Measurements from ENCODE around the gene MAN1A1.

Gene MAN1A1

DNA sequence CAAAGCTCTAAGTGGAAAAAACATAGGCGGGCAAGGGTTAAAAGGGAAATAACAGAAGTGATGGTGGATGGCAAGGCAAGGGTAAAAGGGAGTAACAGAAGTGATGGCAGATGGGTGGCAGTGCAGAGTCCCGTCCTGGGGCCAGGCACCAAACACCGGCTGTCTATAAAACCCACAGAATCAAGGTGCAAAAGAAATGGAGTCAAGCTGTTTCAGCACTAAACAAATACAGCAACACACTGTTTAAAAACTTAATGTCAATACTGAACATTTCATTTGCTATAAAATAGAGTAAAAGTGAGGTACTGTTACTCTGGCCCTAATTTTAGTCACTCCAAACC is 87.6 kb downstream of the MAN1A1 start:
- Histone ChIP-seq H3K4me1 (ENCODE audit: control insufficient read depth in 1 of 2, insufficient read depth in 2 of 2, low read length in 2 of 2) (no peaks in the 10 kb centered on the region), H3K9me3 (ENCODE audit: control insufficient read depth in 1 of 2, low read length in 2 of 2) (peaks cover 0 to 2% of the 10 kb centered on the region in 2 donors), H3K36me3 (ENCODE audit: control insufficient read depth in 1 of 2, insufficient read depth in 2 of 2, low read length in 2 of 2) (no peaks in the 10 kb centered on the region), H3K27ac (ENCODE audit: low read length) (no peak overlapping the region), H3K27me3 (ENCODE audit: low read depth, low read length) (no peaks in the 10 kb centered on the region), H3K4me3 (ENCODE audit: low read depth in 1 of 2, low read length in 2 of 2) (no peak overlapping the region)

DNA sequence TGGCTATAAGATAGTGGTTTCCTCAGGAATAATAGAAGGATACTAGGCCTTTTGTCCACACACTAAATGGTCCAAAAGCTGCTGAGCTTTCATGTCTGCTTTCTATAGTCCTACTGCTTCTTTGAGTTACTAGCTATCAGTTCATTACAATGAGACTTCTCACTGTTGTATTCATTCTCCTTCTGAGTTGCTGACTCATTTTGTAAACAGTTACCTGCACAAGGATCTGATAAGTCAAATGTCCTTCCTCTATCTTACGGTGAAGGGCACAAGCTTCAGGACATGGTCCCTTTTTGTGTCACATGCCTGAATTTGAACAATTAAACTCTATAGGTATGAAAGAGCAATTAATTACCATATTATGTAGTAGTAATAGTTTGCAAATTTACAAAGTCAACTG is 90.5 kb downstream of the MAN1A1 start:
- H3K27ac ChIP-seq (ENCODE audit: low read length), result no peak overlapping the region
- no peaks in the 10 kb centered on the region for H3K27me3 ChIP-seq (ENCODE audit: low read depth, low read length)

DNA sequence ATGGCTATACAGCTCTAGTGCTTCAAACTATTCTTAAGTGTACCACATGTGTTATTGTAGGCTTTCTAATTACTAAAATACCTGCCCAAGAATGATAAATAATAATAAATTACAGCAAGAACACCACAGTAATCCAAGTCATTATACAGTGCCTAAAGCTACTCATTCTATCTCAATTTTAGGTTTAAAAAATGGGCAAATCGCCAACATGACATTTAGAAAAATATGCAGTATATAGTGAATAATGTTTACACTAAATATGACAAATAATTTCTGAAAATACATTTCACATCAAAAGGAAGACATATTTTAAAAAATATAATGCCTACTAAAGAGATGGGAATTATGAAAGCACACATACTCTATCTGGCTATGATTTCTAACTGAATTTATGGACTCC is 91.8 kb downstream of the MAN1A1 start:
- peaks cover 0 to 2% of the 10 kb centered on the region in 2 donors for H3K9me3 ChIP-seq (ENCODE audit: control insufficient read depth in 1 of 2, low read length in 2 of 2)
- no peaks in the 10 kb centered on the region for H3K36me3 ChIP-seq (ENCODE audit: control insufficient read depth in 1 of 2, insufficient read depth in 2 of 2, low read length in 2 of 2)
- no peaks in the 10 kb centered on the region for H3K27me3 ChIP-seq (ENCODE audit: low read depth, low read length)
- no peak overlapping the region for H3K4me3 ChIP-seq (ENCODE audit: low read depth in 1 of 2, low read length in 2 of 2)
- H3K4me1 ChIP-seq (ENCODE audit: control insufficient read depth in 1 of 2, insufficient read depth in 2 of 2, low read length in 2 of 2), result no peaks in the 10 kb centered on the region
- no peak overlapping the region for H3K27ac ChIP-seq (ENCODE audit: low read length)

More for the DNA sequence above, 90.5 kb downstream of the MAN1A1 start:
- H3K9me3 ChIP-seq (ENCODE audit: control insufficient read depth in 1 of 2, low read length in 2 of 2), result peaks cover 0 to 2% of the 10 kb centered on the region in 2 donors
- H3K4me1 ChIP-seq (ENCODE audit: control insufficient read depth in 1 of 2, insufficient read depth in 2 of 2, low read length in 2 of 2), result no peaks in the 10 kb centered on the region
- no peak overlapping the region for H3K4me3 ChIP-seq (ENCODE audit: low read depth in 1 of 2, low read length in 2 of 2)
- no peaks in the 10 kb centered on the region for H3K36me3 ChIP-seq (ENCODE audit: control insufficient read depth in 1 of 2, insufficient read depth in 2 of 2, low read length in 2 of 2)

DNA sequence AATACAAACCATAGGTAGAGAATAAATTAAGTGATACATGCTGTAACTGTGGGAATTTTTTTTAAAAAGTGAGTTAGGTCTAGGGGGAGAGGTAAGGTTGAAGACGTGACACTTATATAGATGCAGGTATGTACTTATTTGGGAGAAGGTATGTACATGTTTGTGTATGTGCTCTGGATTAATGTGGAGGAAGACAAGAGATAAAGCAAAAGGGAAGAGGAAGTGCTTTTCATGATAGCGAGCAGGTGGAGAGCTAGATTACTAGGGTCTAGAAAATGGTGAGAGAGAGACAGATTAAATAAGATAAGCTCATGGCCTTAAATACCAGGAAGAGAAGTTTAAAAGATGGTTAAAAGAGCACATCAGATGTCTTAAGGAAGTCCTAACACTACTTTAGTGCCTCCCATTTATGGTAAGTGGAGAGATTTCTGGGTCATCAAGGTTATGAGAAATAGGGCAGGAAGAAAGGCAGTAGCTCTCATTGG is 92.5 kb downstream of the MAN1A1 start:
- Histone ChIP-seq H3K27me3 (ENCODE audit: low read depth, low read length) (no peaks in the 10 kb centered on the region), H3K27ac (ENCODE audit: low read length) (no peak overlapping the region), H3K9me3 (ENCODE audit: control insufficient read depth in 1 of 2, low read length in 2 of 2) (no peaks in the 10 kb centered on the region), H3K36me3 (ENCODE audit: control insufficient read depth in 1 of 2, insufficient read depth in 2 of 2, low read length in 2 of 2) (no peaks in the 10 kb centered on the region), H3K4me3 (ENCODE audit: low read depth in 1 of 2, low read length in 2 of 2) (no peak overlapping the region), H3K4me1 (ENCODE audit: control insufficient read depth in 1 of 2, insufficient read depth in 2 of 2, low read length in 2 of 2) (no peaks in the 10 kb centered on the region)

DNA sequence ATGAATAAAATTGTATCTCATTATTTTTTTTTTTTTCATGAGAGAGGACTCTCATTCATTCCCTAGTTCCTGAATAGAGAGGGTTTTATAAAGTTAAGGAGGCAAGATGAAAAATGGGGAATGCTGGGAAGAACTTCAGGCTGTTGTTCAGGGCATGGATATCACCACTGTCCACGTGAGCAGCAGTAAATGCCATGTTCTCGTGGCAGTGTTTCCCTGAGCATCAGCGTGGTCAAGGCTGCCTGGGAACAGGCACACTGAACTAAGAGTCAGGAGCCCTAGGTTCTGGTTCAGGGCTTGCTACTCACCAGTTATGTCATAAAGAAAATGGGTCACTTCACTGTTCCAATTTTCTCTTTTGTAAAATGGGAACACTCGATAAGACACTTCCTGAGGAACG is 93.2 kb downstream of the MAN1A1 start:
- no peaks in the 10 kb centered on the region for H3K4me1 ChIP-seq (ENCODE audit: control insufficient read depth in 1 of 2, insufficient read depth in 2 of 2, low read length in 2 of 2)
- no peaks in the 10 kb centered on the region for H3K36me3 ChIP-seq (ENCODE audit: control insufficient read depth in 1 of 2, insufficient read depth in 2 of 2, low read length in 2 of 2)
- H3K4me3 ChIP-seq (ENCODE audit: low read depth in 1 of 2, low read length in 2 of 2), result no peak overlapping the region
- no peaks in the 10 kb centered on the region for H3K9me3 ChIP-seq (ENCODE audit: control insufficient read depth in 1 of 2, low read length in 2 of 2)
- no peaks in the 10 kb centered on the region for H3K27me3 ChIP-seq (ENCODE audit: low read depth, low read length)
- H3K27ac ChIP-seq (ENCODE audit: low read length), result no peak overlapping the region

DNA sequence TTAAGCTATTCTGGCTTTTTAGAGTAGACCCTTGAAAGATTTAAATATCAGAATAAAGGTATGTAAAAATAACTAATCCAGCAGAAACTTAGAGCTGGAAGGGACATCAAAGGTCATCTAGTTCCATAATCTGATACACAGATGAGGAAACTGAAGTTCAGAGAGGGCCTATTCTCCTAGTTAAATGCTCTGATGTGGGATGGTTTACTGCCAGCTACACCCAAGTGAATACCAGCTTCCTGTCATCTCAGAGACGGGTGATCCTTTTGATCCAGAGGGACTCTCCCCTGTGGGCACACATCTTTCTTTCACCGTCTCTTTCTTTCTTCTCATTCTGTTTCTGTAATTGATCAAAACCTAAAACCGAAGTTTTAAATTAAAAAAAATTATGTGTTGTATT is 94.1 kb downstream of the MAN1A1 start:
- H3K4me3 ChIP-seq (ENCODE audit: low read depth in 1 of 2, low read length in 2 of 2), result no peak overlapping the region
- no peak overlapping the region for H3K27ac ChIP-seq (ENCODE audit: low read length)
- no peaks in the 10 kb centered on the region for H3K9me3 ChIP-seq (ENCODE audit: control insufficient read depth in 1 of 2, low read length in 2 of 2)
- H3K4me1 ChIP-seq (ENCODE audit: control insufficient read depth in 1 of 2, insufficient read depth in 2 of 2, low read length in 2 of 2), result no peaks in the 10 kb centered on the region
- no peaks in the 10 kb centered on the region for H3K27me3 ChIP-seq (ENCODE audit: low read depth, low read length)
- H3K36me3 ChIP-seq (ENCODE audit: control insufficient read depth in 1 of 2, insufficient read depth in 2 of 2, low read length in 2 of 2), result no peaks in the 10 kb centered on the region

DNA sequence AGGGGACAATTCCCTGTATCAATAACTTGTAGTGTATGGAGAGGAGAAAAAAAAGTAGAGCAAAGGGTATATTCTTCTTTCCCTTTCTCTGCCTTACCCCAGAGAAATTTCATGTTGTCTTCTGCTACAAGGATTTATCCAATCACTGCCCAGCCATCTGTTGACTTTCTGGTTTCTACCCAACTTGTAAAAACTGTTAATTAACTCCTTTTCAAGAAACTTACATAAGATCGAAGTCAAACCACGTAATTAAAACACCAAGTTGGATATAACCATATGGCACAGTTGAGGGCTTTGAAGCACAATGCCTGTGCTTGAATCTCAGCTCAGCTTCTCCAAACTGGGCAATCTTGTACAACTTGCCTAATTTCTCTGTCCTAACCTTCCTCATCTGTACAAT is 99.5 kb downstream of the MAN1A1 start:
- Histone ChIP-seq H3K27ac (ENCODE audit: low read length) (no peak overlapping the region), H3K4me1 (ENCODE audit: control insufficient read depth in 1 of 2, insufficient read depth in 2 of 2, low read length in 2 of 2) (no peaks in the 10 kb centered on the region), H3K9me3 (ENCODE audit: control insufficient read depth in 1 of 2, low read length in 2 of 2) (no peaks in the 10 kb centered on the region), H3K27me3 (ENCODE audit: low read depth, low read length) (no peaks in the 10 kb centered on the region), H3K4me3 (ENCODE audit: low read depth in 1 of 2, low read length in 2 of 2) (no peak overlapping the region), H3K36me3 (ENCODE audit: control insufficient read depth in 1 of 2, insufficient read depth in 2 of 2, low read length in 2 of 2) (peaks cover 9 to 10% of the 10 kb centered on the region in 2 donors)

DNA sequence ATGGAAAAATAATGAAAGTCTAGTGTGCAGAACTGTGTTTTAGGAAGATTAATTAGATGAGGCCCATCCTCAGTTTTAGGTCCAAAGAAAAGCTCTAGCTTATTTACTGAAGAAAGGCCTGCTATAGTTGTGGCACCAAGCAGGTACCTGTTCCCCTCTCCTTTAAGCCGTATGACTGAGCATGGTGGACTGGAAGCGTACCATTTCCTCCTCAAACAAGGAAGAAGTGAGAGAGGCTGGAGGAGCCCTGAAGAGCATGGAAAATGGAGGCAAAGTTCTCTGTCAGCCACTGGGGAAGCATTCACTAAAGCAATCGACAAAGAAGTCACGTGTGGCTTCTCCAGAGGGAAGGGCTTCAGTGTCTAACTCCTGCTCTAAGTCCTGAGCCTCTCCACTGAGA is 100.2 kb downstream of the MAN1A1 start:
- H3K4me3 ChIP-seq (ENCODE audit: low read depth in 1 of 2, low read length in 2 of 2), result no peak overlapping the region
- no peak overlapping the region for H3K27ac ChIP-seq (ENCODE audit: low read length)
- H3K9me3 ChIP-seq (ENCODE audit: control insufficient read depth in 1 of 2, low read length in 2 of 2), result no peaks in the 10 kb centered on the region
- H3K4me1 ChIP-seq (ENCODE audit: control insufficient read depth in 1 of 2, insufficient read depth in 2 of 2, low read length in 2 of 2), result no peaks in the 10 kb centered on the region
- H3K27me3 ChIP-seq (ENCODE audit: low read depth, low read length), result no peaks in the 10 kb centered on the region
- peaks cover 9 to 10% of the 10 kb centered on the region in 2 donors for H3K36me3 ChIP-seq (ENCODE audit: control insufficient read depth in 1 of 2, insufficient read depth in 2 of 2, low read length in 2 of 2)

DNA sequence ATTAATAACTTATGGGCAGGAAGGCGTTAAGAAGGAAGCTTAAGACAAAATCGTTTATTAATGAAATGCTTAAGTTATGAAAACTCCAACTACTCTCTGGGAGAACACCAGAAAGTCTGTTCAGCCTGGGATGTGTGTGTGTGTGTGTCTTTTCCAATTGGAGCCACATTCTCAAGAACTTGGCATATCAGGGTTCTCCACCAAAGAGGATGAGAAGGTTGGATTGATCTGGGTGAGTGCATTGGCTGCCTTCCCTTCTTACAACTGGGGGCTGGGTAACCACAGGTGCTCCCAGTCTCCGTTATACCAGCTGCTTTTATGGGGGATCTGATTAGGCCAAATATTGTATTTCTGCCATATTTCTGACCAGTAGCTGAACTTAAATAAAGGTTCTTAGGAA is 102.1 kb downstream of the MAN1A1 start:
- H3K27me3 ChIP-seq (ENCODE audit: low read depth, low read length), result no peaks in the 10 kb centered on the region

DNA sequence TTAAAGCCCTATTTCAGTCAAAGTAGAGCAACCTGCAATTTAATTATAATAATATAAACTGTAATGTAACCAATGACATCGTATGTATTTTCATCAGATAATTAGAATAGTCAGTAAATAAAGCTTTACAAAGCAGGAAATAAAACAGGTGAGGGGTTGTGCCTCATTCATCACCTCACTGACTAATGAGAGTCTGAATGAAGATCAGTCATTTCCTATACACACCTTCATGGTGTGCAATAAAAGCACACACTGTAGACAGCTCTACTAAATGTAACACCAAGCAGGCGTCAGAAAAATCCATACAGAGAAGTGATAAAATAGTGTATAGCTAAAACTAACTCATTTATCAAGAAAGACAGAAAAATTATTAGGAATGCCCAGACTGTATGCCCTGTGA is 105.9 kb downstream of the MAN1A1 start:
- no peaks in the 10 kb centered on the region for H3K27me3 ChIP-seq (ENCODE audit: low read depth, low read length)
- no peak overlapping the region for H3K4me3 ChIP-seq (ENCODE audit: low read depth in 1 of 2, low read length in 2 of 2)
- peaks cover 9 to 10% of the 10 kb centered on the region in 2 donors for H3K36me3 ChIP-seq (ENCODE audit: control insufficient read depth in 1 of 2, insufficient read depth in 2 of 2, low read length in 2 of 2)
- peaks cover 13 to 17% of the 10 kb centered on the region in 2 donors for H3K4me1 ChIP-seq (ENCODE audit: control insufficient read depth in 1 of 2, insufficient read depth in 2 of 2, low read length in 2 of 2)
- H3K9me3 ChIP-seq (ENCODE audit: control insufficient read depth in 1 of 2, low read length in 2 of 2), result no peaks in the 10 kb centered on the region
- no peak overlapping the region for H3K27ac ChIP-seq (ENCODE audit: low read length)

More for the DNA sequence above, 102.1 kb downstream of the MAN1A1 start:
- peaks cover 0 to 1% of the 10 kb centered on the region in 2 donors for H3K4me1 ChIP-seq (ENCODE audit: control insufficient read depth in 1 of 2, insufficient read depth in 2 of 2, low read length in 2 of 2)
- H3K4me3 ChIP-seq (ENCODE audit: low read depth in 1 of 2, low read length in 2 of 2), result no peak overlapping the region
- H3K9me3 ChIP-seq (ENCODE audit: control insufficient read depth in 1 of 2, low read length in 2 of 2), result no peaks in the 10 kb centered on the region
- H3K36me3 ChIP-seq (ENCODE audit: control insufficient read depth in 1 of 2, insufficient read depth in 2 of 2, low read length in 2 of 2), result peaks cover 9 to 10% of the 10 kb centered on the region in 2 donors
- no peak overlapping the region for H3K27ac ChIP-seq (ENCODE audit: low read length)

DNA sequence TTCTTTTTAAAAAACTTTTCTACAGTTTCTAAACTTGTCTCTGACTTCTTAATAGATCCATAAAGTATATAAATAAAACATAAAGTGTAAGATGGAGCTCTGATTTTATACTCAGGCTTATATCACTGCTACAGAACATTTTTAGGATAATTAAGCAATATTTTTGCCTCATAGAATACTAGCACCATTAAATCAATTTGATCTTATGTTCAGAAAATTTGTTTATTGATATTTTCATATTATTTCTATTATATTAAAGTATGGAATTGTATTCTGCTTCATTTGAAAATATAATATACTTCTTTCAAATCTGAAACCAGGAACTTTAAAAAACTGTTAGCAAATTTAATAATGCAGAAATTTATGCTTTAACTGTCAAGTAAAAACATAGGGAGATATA is 106.5 kb downstream of the MAN1A1 start:
- H3K27ac ChIP-seq (ENCODE audit: low read length), result no peak overlapping the region
- H3K36me3 ChIP-seq (ENCODE audit: control insufficient read depth in 1 of 2, insufficient read depth in 2 of 2, low read length in 2 of 2), result peaks cover 9 to 10% of the 10 kb centered on the region in 2 donors
- peaks cover 13 to 17% of the 10 kb centered on the region in 2 donors for H3K4me1 ChIP-seq (ENCODE audit: control insufficient read depth in 1 of 2, insufficient read depth in 2 of 2, low read length in 2 of 2)
- no peaks in the 10 kb centered on the region for H3K27me3 ChIP-seq (ENCODE audit: low read depth, low read length)
- H3K9me3 ChIP-seq (ENCODE audit: control insufficient read depth in 1 of 2, low read length in 2 of 2), result no peaks in the 10 kb centered on the region
- H3K4me3 ChIP-seq (ENCODE audit: low read depth in 1 of 2, low read length in 2 of 2), result no peak overlapping the region

DNA sequence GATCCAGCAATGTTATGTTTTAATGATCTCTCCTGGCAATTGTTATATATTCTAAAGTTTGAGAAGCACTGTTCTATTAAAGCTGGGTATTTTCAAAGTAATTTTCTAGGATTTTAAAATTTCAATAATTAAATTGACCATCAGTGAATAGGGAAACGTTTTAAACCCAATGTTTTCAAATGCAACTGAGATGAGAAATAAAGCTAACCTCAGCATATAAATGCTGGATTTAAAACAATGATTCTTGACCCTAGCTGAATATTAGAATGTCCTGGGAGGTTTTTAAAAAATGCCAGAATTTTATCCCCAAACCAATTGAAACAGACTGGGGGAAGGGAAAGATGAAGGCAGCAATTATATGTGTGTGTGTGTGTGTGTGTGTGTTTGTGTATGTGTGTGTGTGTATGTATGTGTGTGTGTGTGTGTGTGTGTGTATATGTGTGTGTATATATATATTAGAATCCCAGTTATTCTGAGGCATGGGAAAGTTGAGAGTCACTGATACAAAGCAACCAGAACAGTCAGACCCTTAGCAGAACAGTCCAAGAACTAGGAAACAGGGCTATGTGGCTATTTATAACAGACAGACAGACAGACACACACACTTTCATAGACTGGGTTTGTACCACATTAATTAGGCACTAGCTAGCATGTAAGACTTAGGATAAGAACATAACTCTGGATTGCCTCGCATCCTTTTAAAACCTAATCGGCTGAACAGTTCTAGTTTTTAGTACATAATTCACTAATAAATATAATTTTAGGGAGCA is 107.8 kb downstream of the MAN1A1 start:
- no peaks in the 10 kb centered on the region for H3K9me3 ChIP-seq (ENCODE audit: control insufficient read depth in 1 of 2, low read length in 2 of 2)
- H3K4me3 ChIP-seq (ENCODE audit: low read depth in 1 of 2, low read length in 2 of 2), result no peak overlapping the region
- no peak overlapping the region for H3K27ac ChIP-seq (ENCODE audit: low read length)
- peaks cover 13 to 17% of the 10 kb centered on the region in 2 donors for H3K4me1 ChIP-seq (ENCODE audit: control insufficient read depth in 1 of 2, insufficient read depth in 2 of 2, low read length in 2 of 2)
- no peaks in the 10 kb centered on the region for H3K36me3 ChIP-seq (ENCODE audit: control insufficient read depth in 1 of 2, insufficient read depth in 2 of 2, low read length in 2 of 2)
- no peaks in the 10 kb centered on the region for H3K27me3 ChIP-seq (ENCODE audit: low read depth, low read length)
